ENCODE results near the gene PHF10.
A peak's percentile ranks its signal among the peaks of the same experiment; 100 is the strongest.
"Not testable (repeated sequence)": the region's sequence is repeated elsewhere in the genome, so short reads cannot be mapped to it uniquely, and the experiment has no call there.

The PHF10 gene

GRCh38 chr6:169723991-169724493, 258 bp downstream of the PHF10 start:
- DNase-seq (ENCODE audit: low read depth, low spot score) = no peak
- H3K27ac ChIP-seq = peak overlapping the region; percentile 53

DNA sequence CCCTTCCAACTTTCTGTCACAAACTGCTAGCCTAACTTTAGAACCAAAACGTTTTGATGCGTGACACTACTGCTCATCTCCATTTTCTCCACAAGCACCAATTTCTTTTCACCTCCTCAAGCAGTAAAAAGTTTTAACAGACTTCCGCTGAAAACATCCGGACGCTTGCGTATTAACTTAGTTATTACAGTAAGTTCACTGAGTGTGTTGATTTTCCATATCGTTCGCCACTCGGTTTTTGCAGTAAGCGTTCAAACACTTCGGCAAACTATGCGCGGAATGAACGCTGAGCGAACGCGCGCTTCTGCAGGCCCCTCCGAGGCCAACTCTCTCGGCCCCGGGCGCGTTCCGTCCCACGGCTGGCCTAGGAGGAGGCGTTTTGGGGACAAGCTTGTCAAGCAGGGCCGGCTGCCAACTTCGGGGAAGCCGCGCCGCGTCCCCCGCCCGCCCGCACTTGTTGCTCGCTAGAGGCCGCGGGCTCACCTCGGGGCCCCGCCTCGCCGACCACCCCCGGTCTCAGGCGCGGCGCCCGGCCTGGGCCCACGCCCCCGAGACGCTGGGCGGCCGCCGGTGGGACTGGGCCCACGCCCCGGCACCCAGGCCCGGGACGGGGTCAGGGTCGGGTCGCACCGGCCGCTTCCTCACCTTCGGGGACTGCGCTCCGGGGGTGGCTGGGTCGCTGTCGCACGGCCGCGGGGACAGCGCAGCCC, 945 bp downstream of the PHF10 start:
- DNase-seq (ENCODE audit: low read depth, low spot score) = no peak
- peak overlapping the region; percentile 30 for H3K27ac ChIP-seq

- peak overlapping the region; percentile 30 for H3K27ac ChIP-seq
- no peak for DNase-seq (ENCODE audit: low read depth, low spot score)
Observed at GRCh38 chr6:169722362-169723199, 1.7 kb downstream of the PHF10 start.

DNA sequence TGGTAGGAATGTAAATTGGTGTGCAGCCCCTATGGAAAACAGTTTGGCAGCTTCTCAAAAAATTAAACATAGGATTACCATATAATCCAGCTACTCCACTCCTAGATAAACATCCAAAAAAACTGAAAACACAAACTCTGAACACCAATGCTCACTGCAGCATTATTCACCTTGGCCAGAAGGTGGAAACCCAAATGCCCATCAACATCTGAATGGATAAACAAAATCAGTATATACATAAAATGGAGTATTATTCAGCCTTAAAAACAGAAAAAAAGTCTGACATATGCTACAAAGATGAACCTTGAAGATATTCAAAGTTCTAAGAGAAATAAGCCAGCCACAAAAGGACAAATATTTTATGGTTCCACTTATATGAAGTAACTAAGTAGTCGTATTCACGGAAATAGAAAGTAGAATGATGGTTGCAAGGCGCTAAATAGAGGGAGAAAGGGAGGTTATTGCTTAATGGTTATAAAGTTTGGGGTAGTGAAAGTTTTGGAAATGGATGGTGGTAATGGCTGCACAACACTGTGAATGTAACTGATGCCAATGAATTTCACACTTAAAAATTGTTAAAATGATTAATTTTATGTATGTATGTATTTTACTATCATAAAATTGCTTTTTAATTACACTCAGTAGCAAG, 4.0 kb downstream of the PHF10 start:
- H3K27ac ChIP-seq = no peak overlapping the region
- no peak for DNase-seq (ENCODE audit: low read depth, low spot score)

DNA sequence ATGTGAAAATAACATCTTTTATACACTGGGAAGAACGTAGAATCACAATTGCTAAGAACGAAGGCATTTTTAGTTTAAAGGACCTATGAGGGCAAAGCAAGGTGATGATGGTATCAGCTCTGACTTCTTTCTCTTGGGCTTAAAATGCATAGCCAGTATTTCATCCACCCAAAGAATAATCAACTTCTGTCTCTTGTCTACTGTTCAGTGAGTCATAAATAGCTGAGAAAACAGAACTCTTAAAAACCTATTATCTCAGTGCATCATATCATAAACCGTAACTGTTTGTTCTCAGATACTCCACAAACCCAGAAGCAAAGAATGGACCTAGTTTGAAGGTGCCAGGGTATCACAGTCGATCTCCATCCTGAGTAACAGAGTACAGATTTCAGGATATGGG, 5.2 kb downstream of the PHF10 start:
- H3K27ac ChIP-seq = no peak overlapping the region
- DNase-seq (ENCODE audit: low read depth, low spot score) = no peak

- DNase-seq (ENCODE audit: low read depth, low spot score) = no peak
- H3K27ac ChIP-seq = no peak overlapping the region
Observed at GRCh38 chr6:169714595-169714994, 9.7 kb downstream of the PHF10 start.

DNA sequence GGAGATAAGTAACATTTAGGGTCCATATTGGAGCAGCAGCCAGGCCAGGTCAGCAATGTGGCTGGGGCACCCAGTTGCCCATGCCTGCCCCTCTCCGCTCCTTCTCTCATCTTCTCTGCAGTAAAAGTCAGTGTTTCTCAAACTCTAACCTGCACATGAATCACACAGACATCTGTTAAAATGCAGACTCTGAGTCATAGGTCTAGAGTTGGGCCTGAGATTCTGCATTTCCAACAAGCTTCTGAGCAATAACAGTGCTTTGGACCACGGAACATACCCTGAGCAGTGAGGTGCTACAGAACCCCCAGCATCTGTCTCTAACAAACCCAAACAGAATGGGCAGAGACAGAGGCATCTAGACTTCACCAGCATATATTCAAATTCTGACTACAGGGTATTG, 10.1 kb downstream of the PHF10 start:
- no peak overlapping the region for H3K27ac ChIP-seq
- DNase-seq (ENCODE audit: low read depth, low spot score) = no peak

- no peak overlapping the region for H3K27ac ChIP-seq
- no peak for DNase-seq (ENCODE audit: low read depth, low spot score)
Observed at GRCh38 chr6:169710009-169710408, 14.3 kb downstream of the PHF10 start.

DNA sequence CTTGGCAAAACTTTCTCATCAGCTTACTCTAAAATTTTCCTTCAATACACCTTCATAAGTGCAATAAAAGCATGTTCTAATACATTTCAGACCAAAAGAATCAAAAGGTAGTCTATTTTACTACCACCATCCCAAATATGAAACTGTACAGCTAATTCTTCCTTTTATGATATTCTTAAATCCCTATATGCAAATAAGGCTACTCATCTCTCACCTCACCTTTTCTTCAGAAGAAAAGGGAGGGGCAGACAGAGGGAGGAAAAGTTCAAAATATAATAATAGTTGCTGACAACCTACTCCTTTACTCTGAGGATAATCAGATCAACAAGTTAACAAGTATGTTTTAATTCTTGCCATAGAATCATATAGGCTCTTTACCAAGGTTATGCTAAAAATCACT, 15.0 kb downstream of the PHF10 start:
- peak overlapping the region; percentile 15 for H3K27ac ChIP-seq
- no peak for DNase-seq (ENCODE audit: low read depth, low spot score)

GRCh38 chr6:169707772-169708171, 16.5 kb downstream of the PHF10 start:
- no peak for DNase-seq (ENCODE audit: low read depth, low spot score)
- H3K27ac ChIP-seq = no peak overlapping the region

DNA sequence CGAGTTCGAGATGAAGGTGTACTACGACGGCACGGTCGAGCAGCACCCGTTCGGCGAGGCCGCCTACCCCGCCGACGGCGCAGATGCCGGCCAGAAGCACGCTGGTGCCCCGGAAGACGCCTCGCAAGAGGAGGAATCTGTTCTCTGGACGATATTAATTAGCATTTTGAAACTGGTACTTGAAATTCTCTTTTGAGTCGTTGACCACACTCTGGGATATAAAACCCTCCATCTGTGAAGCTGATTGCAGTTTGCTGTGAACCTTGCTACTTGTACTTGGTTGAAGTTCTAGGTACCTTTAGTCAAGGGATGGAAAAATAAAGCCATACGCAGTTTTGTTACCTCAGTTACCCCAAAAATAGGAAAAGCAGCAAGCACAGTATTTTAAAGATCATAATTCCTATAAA, 21.5 kb downstream of the PHF10 start:
- no peak for DNase-seq (ENCODE audit: low read depth, low spot score)
- peak overlapping the region; percentile 87 for H3K27ac ChIP-seq

GRCh38 chr6:169701954-169702839, 22.1 kb downstream of the PHF10 start, which contains the start of the genes C6orf120 and WDR27:
Gene C6orf120, plus strand, starts transcription at chr6:169702126. Its CDS starts 334 bp downstream, at chr6:169702460.
Gene WDR27, minus strand, starts transcription at chr6:169702029. Its CDS starts 13,024 bp downstream, at chr6:169689005.
- peak; percentile 68 for DNase-seq (ENCODE audit: low read depth, low spot score)
- peak within 1 kb of the TSS; percentile 87 for H3K27ac ChIP-seq

- DNase-seq (ENCODE audit: low read depth, low spot score) = no peak
- peak overlapping the region; percentile 87 for H3K27ac ChIP-seq
Observed at GRCh38 chr6:169701311-169701953, 22.9 kb downstream of the PHF10 start.

- no peak for DNase-seq (ENCODE audit: low read depth, low spot score)
- H3K27ac ChIP-seq = no peak overlapping the region
Observed at GRCh38 chr6:169700296-169700695, 24.0 kb downstream of the PHF10 start.

DNA sequence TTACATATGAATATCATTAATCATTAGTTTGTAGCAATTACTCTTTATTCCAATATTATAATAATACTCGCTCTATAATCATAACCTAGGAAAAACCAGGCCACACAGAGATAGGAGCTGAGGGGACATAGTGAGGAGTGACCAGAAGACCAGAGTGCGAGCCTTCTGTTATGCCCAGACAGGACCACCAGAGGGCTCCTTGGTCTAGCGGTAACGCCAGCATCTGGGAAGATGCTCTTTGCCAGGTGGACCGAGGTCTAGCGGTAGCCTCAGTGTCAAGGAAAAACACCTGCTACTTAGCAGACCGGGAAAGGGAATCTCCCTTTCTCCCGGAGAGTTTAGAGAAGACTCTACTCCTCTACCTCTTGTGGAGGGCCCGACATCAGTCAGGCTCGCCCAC, 27.2 kb downstream of the PHF10 start:
- H3K27ac ChIP-seq = peak overlapping the region; percentile 55
- not testable (repeated sequence) for DNase-seq (ENCODE audit: low read depth, low spot score)

DNA sequence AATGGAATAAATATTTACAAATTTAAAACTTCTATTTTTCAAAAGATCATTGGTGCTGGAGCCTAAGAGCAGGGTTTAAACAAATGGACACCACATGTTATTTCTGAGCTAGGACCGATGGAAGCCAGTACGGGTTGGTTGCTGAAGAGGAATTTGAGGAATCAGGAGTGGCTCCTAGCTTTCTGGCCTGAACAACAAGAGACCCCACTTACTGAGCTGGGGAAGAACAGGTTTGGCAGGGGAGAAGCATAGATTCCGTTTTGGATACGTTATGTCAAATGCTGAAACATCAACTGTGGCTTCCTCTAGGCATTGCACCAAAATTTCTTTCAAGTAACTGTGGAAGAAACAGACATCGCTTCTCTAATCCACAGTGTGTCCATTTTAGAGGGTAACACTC, 29.2 kb downstream of the PHF10 start:
- no peak for DNase-seq (ENCODE audit: low read depth, low spot score)

GRCh38 chr6:169692516-169692915, 31.8 kb downstream of the PHF10 start:
- H3K27ac ChIP-seq = no peak overlapping the region
- DNase-seq (ENCODE audit: low read depth, low spot score) = no peak

More for the DNA sequence above, 29.2 kb downstream of the PHF10 start:
- no peak overlapping the region for H3K27ac ChIP-seq

- no peak for DNase-seq (ENCODE audit: low read depth, low spot score)
- no peak overlapping the region for H3K27ac ChIP-seq
Observed at GRCh38 chr6:169691260-169691659, 33.0 kb downstream of the PHF10 start.

- H3K27ac ChIP-seq = no peak overlapping the region
- DNase-seq (ENCODE audit: low read depth, low spot score) = peak; percentile 48
Observed at GRCh38 chr6:169689287-169689686, 35.0 kb downstream of the PHF10 start.
